Fibroblast of lung (primary cell): ENCODE measurements around the gene MAN1A2.

Experiments
- EZH2 ChIP-seq: IDR thresholded peaks from 2 replicates; pipeline ENCODE4 v1.5.1; 2012; ENCODE audit warnings: low read length, control low read depth, mild to moderate bottlenecking; ENCODE audit errors: missing control alignments
- TF ChIP-seq, protein P1 (sequence below), 2 donors: IDR thresholded peaks in 1 of 2; conservative IDR thresholded peaks in 1 of 2; 1 replicate in 1 of 2; 2 replicates in 1 of 2; pipeline ENCODE4 v1.5.1; 2011 to 2012; ENCODE audit warnings: low read length in 2 of 2, control low read depth in 1 of 2, inconsistent platforms in 1 of 2, low read depth in 1 of 2, mild to moderate bottlenecking in 1 of 2

DNA sequence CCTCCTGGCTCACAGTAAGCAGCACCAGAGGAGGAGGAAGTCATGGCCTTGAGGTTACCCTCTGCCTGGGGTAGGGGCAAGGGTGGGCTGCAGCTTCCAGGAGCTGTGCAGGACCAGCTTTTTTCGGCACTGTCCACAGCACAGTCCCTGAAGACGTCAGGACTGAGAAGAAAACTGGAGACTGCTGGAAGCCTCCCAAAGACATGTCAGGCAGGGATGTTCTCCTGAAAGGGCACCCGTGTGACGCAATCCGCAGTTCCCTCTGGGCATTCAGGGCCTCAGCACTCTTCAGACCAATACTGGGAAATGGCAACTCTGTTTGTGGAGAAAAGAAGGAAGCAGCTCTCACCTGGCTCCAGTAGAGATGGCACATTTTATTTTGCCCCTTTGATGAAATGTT, 173.8 kb downstream of the MAN1A2 start:
- TF ChIP-seq, protein P1, sequence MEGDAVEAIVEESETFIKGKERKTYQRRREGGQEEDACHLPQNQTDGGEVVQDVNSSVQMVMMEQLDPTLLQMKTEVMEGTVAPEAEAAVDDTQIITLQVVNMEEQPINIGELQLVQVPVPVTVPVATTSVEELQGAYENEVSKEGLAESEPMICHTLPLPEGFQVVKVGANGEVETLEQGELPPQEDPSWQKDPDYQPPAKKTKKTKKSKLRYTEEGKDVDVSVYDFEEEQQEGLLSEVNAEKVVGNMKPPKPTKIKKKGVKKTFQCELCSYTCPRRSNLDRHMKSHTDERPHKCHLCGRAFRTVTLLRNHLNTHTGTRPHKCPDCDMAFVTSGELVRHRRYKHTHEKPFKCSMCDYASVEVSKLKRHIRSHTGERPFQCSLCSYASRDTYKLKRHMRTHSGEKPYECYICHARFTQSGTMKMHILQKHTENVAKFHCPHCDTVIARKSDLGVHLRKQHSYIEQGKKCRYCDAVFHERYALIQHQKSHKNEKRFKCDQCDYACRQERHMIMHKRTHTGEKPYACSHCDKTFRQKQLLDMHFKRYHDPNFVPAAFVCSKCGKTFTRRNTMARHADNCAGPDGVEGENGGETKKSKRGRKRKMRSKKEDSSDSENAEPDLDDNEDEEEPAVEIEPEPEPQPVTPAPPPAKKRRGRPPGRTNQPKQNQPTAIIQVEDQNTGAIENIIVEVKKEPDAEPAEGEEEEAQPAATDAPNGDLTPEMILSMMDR (conservative IDR thresholded peaks at IDR 0.05 in 1 of 2, IDR thresholded peaks at IDR 0.05 in 1 of 2; ENCODE audit: low read depth in 1 of 2, low read length in 2 of 2): no peak
- TF ChIP-seq EZH2: no peak
